ENCODE results near the gene PASK. TPM values are rescaled to one million over a fixed set of nuclear protein-coding genes. Genes with fewer than 3 reads are reported as not detected.
"Not testable (repeated sequence)": the region's sequence is repeated elsewhere in the genome, so short reads cannot be mapped to it uniquely, and the experiment has no call there.

PASK gene
- polyA plus RNA-seq, 3 donors, result 2.8 to 3.7 (median 3.4) TPM

DNA sequence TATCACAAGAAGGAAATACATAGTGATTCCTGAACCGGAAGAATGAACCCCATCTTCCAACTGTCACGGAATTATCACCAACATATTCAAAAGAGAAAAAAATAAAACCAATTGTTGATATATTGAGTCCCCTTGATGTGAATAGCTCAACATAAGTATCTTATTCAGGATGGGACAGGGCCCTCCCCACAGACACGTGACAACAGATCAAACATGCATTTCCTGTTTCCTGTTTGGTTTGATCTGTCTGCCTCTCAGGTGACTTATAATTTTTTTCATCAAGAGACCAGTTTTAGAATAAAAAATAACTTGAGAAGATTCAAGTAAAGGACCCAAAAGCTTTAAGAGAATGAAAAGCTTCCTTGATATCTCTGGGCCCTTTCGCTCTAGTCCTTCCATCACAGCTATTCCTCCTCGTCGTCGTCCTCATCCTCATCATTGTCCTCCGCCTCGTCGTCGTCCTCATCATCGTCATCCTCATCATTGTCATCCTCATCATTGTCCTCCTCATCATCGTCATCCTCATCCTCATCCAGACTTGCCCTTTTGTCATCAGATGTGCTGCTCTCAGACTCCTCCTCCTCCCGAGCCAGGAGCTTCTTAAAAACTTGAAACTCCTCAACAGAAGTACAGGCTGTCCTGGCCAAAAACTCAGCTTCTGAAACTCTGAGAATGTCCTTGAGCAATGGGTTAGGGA, 53.5 kb downstream of the PASK start:
- H3K27ac ChIP-seq (ENCODE audit: low read depth, low read length), result no peak overlapping the region
- 83 to 85% (median 84%) methylated on average over 14 of the region's 14 CpGs for WGBS, 3 donors

DNA sequence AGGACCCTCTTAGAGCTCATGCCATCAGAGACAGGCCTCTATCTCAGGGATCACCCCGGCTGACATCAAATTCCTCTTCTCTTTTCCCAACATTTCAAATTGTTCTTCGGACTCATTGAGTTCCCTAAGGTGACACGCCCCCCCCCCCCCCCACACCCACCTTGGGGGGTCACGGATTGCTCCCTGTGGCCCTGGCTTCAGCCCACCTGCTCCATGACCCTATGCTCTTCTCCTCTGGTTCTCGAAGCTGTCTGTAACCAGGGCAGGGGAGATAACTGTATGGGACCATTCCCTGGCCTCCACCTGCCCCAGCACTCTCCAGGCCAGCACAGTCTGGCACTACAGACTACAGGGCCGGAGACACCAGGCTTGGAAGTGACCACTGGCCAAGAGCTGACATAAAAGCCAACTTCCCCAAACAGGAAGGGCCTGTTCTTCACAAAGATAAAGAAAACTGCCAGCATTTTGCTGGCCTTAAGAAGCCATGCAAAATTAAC, 54.3 kb downstream of the PASK start:
- no peak overlapping the region for H3K27ac ChIP-seq (ENCODE audit: low read depth, low read length)
- 75 to 84% (median 83%) methylated on average over 5 to 6 of the region's 6 CpGs for WGBS, 3 donors

DNA sequence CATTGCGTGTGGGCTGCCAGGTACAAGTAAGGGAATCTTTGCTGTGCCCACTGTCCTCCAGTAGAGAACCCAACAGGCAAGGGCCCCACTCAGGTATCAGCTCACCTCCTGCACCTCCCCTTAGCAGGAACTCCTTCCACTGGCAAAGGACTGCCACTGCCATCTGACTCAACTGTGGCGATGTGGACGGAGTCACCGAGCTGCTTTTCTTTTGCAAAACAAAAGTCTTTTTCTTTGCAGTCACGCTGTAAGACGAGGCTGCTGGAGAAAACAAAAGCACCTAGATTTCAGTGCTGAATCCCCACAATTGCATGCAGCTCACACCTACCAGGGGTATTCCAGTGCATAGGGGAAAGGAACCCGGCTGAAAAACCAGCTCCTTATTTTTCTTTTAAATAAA, 55.1 kb downstream of the PASK start:
- no peak overlapping the region for H3K27ac ChIP-seq (ENCODE audit: low read depth, low read length)
- WGBS, 3 donors, result 95 to 97% (median 95%) methylated on average over 7 of the region's 7 CpGs

DNA sequence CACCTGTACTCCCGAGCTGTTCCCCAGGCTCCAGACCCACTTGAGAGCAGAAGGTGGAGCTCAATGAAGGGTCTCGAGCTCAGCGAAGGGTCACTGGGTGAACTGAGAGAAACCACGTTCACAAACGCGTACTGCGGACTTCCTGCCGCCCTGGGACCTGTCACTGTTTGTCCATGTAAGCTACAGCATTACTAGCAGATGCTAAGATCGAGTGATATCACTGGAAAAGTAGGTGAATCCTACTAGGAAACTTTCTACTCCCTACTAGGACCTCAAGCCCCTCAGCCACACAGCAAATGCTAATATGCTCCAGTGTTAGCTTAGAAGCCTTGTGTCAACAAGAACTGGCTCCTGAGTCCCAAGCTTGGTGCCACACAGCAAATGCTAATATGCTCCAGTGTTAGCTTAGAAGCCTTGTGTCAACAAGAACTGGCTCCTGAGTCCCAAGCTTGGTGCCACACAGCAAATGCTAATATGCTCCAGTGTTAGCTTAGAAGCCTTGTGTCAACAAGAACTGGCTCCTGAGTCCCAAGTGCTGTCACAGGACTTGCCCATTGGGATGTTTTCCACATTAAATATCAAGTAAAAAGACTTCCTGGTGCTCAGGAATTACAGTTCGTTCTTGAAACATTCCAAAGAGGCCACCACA, 56.0 kb downstream of the PASK start:
- 68 to 77% (median 73%) methylated on average over 10 of the region's 10 CpGs for WGBS, 3 donors

DNA sequence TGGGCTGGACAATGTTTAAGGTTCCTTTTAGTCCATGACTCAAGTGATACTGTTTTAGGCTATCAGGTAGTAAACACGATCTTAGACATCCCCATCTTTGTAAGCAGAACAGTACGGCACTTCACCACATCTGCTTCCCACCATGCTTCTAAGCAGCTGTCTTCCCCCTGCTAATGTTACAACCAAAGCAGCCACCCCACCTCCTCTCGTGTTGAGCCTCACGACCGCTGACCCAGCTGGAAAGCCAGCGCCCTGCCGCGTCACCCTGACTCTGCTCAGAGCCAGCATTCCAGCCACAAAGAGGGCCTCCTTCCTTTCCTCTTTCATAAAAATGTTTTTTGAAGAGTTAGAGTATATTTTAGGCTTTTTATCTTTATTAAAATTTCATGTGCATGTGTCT, 56.6 kb downstream of the PASK start:
- H3K27ac ChIP-seq (ENCODE audit: low read depth, low read length), result no peak overlapping the region
- 64 to 82% (median 67%) methylated on average over 8 of the region's 8 CpGs for WGBS, 3 donors

More for the DNA sequence above, 56.0 kb downstream of the PASK start:
- not testable (repeated sequence) for H3K27ac ChIP-seq (ENCODE audit: low read depth, low read length)

DNA sequence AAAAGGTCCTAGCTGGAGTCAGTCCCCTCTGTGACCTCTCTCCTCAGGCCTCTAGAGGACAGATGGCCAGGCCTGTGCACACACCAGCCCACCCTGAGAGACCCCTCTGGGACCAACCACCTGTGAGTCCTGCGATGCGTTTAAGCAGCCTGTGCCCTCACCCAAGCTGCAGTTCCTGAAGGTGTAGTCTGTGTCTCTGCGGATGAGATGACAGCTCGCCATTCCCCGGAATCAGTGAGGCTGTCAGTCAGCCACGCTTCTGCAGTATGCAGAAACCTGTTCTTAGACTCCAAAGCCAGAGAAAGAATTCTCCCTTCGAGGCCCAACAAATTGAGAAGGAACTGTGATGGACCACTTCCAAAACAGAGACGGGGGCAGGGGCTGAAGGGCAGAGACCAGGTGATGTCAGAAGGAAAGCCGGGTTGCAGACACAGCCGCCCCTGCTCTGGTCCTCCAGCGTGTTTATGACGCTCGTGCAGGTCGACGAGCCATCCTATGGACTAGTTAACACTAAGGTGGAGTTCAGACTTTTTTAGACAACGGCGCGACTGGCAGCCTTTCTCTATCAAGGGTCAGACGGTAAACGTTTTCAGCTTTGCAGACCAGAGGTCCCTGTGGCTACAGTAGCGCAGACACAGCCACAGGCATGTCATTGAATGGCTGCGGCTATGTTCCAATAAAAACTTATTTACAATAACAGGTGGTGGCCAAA, 57.4 kb downstream of the PASK start:
- H3K27ac ChIP-seq (ENCODE audit: low read depth, low read length), result no peak overlapping the region
- 88 to 90% (median 89%) methylated on average over 22 of the region's 22 CpGs for WGBS, 3 donors

DNA sequence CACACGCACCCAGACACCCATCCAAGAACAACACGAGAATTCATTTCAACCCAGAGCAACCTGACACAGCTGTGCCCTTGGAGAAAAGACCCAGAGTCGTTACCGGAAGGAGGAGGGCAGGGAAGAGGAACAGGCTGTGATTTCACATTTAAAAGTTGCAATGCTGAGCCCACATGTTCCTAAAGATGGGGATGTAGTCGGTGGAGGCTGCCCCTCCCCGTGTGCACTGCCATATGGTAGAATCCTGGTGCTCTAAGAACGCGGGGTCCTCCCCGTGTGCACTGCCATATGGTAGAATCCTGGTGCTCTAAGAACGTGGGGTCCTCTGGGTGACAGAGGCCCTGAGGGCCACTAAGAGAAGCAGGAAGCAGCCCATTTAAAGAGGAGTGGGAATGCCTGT, 58.1 kb downstream of the PASK start:
- H3K27ac ChIP-seq (ENCODE audit: low read depth, low read length), result no peak overlapping the region

DNA sequence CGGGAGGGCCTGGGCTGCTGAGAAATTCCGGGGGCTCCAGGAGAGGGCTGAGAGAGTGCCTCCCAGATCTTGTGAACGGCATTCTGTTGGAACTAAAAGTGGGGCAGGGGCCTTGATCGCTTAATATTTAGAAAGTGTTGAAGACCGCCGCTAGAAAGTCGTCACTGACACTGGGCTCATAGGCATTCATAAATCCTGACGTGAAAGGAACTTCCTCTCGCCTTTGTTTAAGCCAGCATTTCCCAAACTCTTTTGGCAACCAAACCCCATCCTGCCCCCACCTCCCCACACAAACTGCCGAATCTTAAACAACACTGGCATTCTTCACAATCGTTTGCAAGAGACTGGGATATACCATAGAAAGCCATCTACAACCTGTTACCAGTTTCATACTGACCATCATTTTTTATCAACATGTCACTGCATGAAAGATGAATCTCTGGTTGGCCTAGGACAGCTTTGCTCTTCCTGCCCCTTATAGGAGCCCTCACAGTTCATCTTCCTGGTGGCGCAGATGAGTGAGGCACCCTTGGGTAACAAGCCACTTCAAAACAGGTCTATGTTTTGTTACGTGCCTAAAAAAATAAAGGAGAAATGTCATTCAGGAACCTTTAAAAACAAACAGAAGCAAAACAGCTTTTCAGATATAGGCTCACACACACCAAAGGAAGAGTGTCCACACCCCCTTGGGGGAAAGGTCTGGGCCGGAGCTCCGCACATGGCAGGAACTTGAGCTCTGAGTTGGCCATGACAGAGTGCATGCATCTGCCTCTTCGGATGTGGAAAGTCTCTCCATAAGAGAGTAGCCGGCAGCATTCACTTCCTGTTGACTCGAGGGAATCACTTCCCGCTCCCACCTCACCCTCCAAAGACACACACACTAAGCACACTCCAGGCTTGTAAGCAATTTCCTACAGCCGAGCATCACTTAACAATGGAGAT, 60.2 kb downstream of the PASK start:
- WGBS, 3 donors, result 59 to 85% (median 60%) methylated on average over 20 of the region's 20 CpGs
- H3K27ac ChIP-seq (ENCODE audit: low read depth, low read length), result no peak overlapping the region

More for the DNA sequence above, 58.1 kb downstream of the PASK start:
- WGBS, 3 donors, result 69 to 74% (median 70%) methylated on average over 10 of the region's 10 CpGs

DNA sequence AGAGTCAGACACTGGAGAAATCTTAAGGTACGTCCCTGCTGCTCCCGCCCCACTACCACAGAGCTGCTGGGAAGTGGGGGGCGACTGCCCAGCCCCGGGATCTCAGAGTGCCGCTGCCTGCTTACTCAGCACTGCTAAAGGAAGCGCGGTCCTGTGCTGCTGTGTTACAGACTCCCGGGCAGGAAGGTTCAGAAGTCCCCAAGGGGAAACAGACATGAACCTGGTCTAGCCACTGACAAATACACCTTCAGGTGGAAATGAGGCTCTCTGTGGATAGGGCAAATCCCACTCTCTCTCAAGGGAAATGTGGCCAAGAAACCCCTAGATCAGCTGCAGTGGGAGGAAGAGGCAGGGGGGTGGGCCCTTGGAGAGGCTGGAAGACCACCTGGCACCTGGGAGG, 60.9 kb downstream of the PASK start:
- WGBS, 3 donors, result 63 to 84% (median 73%) methylated on average over 8 of the region's 8 CpGs
- H3K27ac ChIP-seq (ENCODE audit: low read depth, low read length), result no peak overlapping the region

DNA sequence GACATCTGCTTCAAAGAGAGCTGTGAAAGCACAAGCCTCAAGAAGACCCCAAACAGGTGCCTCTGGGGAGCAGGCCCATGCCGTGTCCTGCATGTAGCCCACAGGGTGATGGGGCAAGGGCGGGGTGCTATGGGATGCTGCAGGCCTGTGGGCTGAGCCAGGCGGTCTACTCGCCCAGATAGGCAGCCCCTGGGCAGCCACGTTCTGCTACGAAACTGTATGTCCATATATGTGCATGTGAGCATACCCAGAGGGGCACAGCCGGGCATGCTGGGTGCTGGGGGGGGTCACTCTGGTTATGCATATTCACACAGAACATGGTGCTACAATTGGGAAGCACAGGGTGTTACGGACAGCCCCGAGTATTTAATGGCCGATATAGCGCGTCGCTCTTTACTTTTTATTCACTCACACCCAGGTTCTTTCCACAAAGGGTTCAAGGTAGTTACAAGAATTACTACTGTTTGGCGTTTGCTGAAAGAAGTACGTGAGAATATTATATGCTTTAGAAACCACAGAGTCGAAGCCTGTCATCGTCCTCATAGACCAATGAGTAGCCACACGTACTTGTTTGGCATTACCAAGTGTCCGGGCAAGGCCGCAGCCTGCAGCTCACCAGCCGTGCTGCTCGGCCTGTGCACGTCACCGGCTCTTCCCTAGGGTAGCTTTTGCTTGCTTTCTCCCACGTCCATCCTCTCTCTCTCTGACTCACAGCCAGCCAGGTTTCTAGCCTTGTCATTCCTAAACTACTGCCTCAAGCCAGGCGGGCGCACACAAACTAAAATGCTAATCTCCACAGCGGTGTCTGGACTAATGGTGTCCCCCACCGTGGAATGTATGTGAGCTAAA, 61.6 kb downstream of the PASK start:
- 93 to 96% (median 94%) methylated on average over 29 of the region's 29 CpGs for WGBS, 3 donors

DNA sequence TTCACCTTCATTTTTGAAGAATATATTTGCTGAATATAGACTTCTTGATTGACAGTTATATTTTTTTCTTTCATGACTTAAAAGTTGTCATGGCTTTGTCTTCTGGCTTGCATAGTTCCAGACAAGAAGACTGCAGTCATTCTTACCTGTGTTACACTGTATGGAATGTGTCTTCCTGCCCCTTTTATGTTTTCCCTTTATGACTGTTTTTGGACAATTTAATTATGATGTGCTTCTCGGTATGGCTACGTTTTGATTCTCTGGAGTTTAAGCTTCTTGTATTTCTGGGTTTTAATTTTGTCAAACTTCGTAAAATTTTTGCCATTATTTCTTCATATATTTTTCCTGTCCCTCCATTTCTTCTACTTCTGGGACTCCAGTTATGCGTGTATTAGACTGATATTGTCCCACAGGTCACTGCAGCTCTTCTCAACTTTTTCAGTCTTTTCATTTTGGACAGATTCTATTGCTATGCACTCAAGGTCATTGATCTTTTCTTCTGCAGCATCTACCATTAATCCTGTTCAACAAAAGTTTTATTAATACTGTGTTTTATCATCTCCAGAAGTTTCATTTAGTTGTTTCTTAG, 64.3 kb downstream of the PASK start:
- H3K27ac ChIP-seq (ENCODE audit: low read depth, low read length), result no peak overlapping the region
- WGBS, 3 donors, result 94 to 98% (median 95%) methylated on average over 4 of the region's 4 CpGs

More for the DNA sequence above, 61.6 kb downstream of the PASK start:
- no peak overlapping the region for H3K27ac ChIP-seq (ENCODE audit: low read depth, low read length)

DNA sequence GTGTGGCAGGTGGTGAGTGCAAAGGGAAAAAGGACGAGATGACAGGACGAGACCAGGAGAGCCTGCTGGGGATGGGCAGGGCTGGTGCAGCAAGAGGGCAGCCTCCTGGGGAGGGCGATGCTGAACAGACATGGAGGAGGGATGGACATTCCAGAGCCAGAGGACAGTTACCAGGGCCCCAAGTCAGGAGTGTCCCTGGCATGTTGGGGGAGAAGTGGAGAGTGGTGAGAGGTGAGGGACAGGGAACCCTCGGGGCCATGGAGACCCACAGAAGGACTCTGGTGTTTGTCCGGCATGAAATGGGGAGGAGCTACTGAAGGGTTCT, 66.2 kb downstream of the PASK start:
- WGBS, 3 donors, result 84 to 92% (median 85%) methylated on average over 3 to 5 of the region's 5 CpGs
- no peak overlapping the region for H3K27ac ChIP-seq (ENCODE audit: low read depth, low read length)

DNA sequence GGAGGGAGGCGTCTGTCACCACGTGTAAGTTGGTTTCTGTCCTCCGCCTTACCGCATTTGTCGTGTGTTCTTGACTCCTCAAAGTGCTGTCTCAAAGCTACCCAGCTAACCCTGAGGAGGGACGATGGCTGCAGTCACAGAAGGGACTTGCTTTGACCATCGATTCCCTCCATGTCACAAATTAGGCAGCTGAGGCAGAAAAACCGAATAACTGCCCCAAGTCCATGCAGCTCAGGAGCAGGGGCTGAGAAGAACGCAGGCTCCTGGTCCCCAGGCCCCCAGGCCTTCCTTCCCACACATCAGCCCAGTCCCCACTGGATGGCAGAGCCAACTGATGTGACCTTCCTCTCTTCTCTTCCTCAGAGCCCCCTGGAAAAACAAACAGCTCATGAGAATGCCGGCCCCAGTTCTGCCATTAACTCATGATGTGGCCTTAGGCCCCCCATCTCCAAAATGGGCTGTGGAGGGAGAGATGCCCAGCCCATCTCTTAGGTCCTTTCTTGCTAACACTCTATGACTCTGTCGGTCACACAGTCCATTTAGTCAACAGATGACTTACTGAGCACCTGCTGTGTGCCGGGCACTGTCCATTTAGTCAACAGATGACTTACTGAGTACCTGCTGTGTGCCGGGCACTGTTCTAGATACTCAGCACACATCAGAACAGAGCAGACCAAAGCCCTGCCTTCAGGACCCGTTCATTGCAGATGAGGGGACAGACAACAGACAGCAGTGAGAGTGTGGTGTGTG, 66.8 kb downstream of the PASK start:
- 82 to 85% (median 85%) methylated on average over 14 of the region's 14 CpGs for WGBS, 3 donors

DNA sequence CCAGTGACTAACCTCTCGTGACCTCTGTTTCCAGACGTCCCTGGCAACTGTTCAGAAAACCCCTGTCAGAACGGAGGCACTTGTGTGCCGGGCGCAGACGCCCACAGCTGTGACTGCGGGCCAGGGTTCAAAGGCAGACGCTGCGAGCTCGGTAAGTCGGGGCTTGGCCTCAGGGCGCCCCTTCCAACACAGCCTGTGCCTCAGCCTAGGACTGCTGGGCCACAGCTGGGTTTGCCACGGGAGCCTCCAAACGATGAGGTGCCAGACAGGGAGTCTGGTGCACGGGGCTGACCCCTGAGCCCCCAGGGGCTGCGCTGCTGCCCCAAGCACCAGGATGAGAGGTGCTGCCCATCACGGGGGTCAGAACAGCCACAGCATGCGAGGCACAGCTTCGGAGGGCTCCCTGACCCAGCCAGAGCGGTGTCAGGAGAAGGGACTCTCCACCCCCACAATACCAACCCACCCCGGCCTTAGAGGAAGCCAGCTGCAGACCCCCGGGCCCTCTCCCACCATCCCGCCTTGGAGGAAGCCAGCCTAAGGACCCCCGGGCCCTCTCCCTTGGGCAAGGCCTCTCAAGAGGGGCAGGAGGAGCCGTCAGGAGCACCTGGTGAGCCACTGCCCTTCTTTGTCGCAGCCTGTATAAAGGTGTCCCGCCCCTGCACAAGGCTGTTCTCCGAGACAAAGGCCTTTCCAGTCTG, 67.5 kb downstream of the PASK start:
- no peak overlapping the region for H3K27ac ChIP-seq (ENCODE audit: low read depth, low read length)
- 65 to 78% (median 74%) methylated on average over 28 of the region's 28 CpGs for WGBS, 3 donors

More for the DNA sequence above, 66.8 kb downstream of the PASK start:
- no peak overlapping the region for H3K27ac ChIP-seq (ENCODE audit: low read depth, low read length)

DNA sequence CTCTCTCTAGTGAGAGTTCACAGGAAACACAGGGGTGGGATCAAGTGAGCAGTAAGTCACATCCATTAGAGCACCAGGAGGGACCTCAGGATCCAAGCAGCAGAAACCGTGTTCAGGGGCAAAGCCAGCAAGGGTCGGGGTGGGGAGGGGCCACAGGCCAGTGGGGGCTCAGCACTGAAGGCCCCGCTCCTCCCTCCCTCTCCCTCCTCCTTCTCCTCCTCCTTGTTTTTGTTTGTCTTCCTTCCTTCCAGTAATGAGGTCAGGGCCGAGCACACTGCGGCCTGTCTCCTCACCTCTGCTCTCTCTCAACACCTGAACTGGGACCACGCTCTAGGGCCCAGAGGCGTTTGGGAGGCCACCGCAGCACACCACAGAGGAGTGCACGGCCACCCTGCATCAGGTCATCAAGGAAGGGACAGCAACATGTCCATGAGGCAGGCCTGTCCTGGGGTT, 68.1 kb downstream of the PASK start:
- 42 to 59% (median 56%) methylated on average over 9 of the region's 9 CpGs for WGBS, 3 donors
- no peak overlapping the region for H3K27ac ChIP-seq (ENCODE audit: low read depth, low read length)

Data from adipose tissue (tissue), 3 donors.